IMR-90 (cell line): ENCODE data around the gene RNPEPL1. TPM values are rescaled to one million over a fixed set of nuclear protein-coding genes. Genes with fewer than 3 reads are reported as not detected.

Experiments used
- ATAC-seq: fragments of 200-7000 bp; cut with Tn5 transposase; 2 replicates; pipeline ENCODE4 v1.9.1; 2020; ENCODE audit warnings: low read depth, mild to moderate bottlenecking, moderate library complexity
- BruUV-seq: library from RNA; stranded (reverse); fragments of 400-500 nt; replicated peaks from 2 replicates; lab custom pipeline; 2021; lab: Mats Ljungman, UMichigan
- CTCF ChIA-PET: fragments of 300-600 bp; formaldehyde crosslinking; extraction: SDS; loops from one replicate; lab custom pipeline; 2021; ENCODE audit warnings: antibody characterized with exemption; lab: Yijun Ruan, JAX
- POLR2A ChIA-PET: fragments of 300-600 bp; sonication (Branson Sonifier 250); formaldehyde crosslinking; loops from one replicate; lab custom pipeline; 2022; ENCODE audit warnings: antibody characterized with exemption; ENCODE audit not compliant: unreplicated experiment; lab: Charles Lee
- DNase-seq: peaks from one replicate; pipeline ENCODE4 v3.0.0; 2013
- H2AFZ ChIP-seq: replicated peaks from 2 replicates; pipeline ENCODE3; 2013; ENCODE audit warnings: low read length, mild to moderate bottlenecking; ENCODE audit not compliant: poor library complexity
- H2AK5ac ChIP-seq: 2 replicates; pipeline ENCODE4 v1.6.1; 2013; ENCODE audit warnings: low read depth, low read length, inconsistent platforms
- H2AK9ac ChIP-seq: replicated peaks from 2 replicates; pipeline ENCODE3; 2013; ENCODE audit warnings: mild to moderate bottlenecking, low read depth, low read length, moderate library complexity; ENCODE audit not compliant: poor library complexity
- H2BK120ac ChIP-seq: 2 replicates; pipeline ENCODE4 v1.6.1; 2013; ENCODE audit warnings: low read depth, low read length, inconsistent platforms
- H2BK15ac ChIP-seq: 3 replicates; pipeline ENCODE4 v1.6.1; 2013; ENCODE audit warnings: low read depth, low read length, inconsistent platforms
- H2BK20ac ChIP-seq: 2 replicates; pipeline ENCODE4 v1.6.1; 2013; ENCODE audit warnings: low read depth, mild to moderate bottlenecking, inconsistent platforms, low read length, moderate library complexity
- H2BK5ac ChIP-seq: 2 replicates; pipeline ENCODE4 v1.6.1; 2013; ENCODE audit warnings: mild to moderate bottlenecking, low read depth, low read length, inconsistent platforms; ENCODE audit not compliant: poor library complexity, severe bottlenecking
- H3K14ac ChIP-seq: replicated peaks from 2 replicates; pipeline ENCODE4 v1.6.1; 2013; ENCODE audit warnings: low read depth, low read length, inconsistent platforms
- H3K18ac ChIP-seq: 2 replicates; pipeline ENCODE4 v1.6.1; 2013; ENCODE audit warnings: low read depth, low read length, control low read depth
- H3K23ac ChIP-seq: 2 replicates; pipeline ENCODE4 v1.6.1; 2013; ENCODE audit warnings: low read depth, low read length, inconsistent platforms
- H3K27ac ChIP-seq: 2 replicates; pipeline ENCODE4 v1.5.1; 2013; ENCODE audit warnings: mild to moderate bottlenecking, control low read depth, low read length; ENCODE audit not compliant: insufficient read depth
- H3K27me3 ChIP-seq: 2 replicates; pipeline ENCODE4 v1.6.1; 2013; ENCODE audit warnings: low read length; ENCODE audit not compliant: control insufficient read depth, insufficient read depth
- H3K36me3 ChIP-seq: 2 replicates; pipeline ENCODE4 v1.6.1; 2013; ENCODE audit warnings: low read length, mixed read lengths; ENCODE audit not compliant: control insufficient read depth, insufficient read depth
- H3K4ac ChIP-seq: 2 replicates; pipeline ENCODE4 v1.6.1; 2013; ENCODE audit warnings: low read depth, low read length, inconsistent platforms
- H3K4me1 ChIP-seq: 2 replicates; pipeline ENCODE4 v1.6.1; 2013; ENCODE audit warnings: low read length, mixed read lengths; ENCODE audit not compliant: control insufficient read depth, insufficient read depth
- H3K4me2 ChIP-seq: 2 replicates; pipeline ENCODE4 v1.6.1; 2013; ENCODE audit warnings: low read depth, mild to moderate bottlenecking, control low read depth, low read length, moderate library complexity
- H3K4me3 ChIP-seq: 2 replicates; pipeline ENCODE4 v1.5.1; 2013; ENCODE audit warnings: low read depth, mild to moderate bottlenecking, control low read depth, low read length, moderate library complexity; ENCODE audit not compliant: insufficient read depth
- H3K56ac ChIP-seq: 2 replicates; pipeline ENCODE4 v1.6.1; 2013; ENCODE audit warnings: low read length, inconsistent platforms; ENCODE audit not compliant: insufficient read depth; ENCODE audit errors: extremely low read depth
- H3K79me1 ChIP-seq, 2 experiments: 2 replicates each; pipeline ENCODE4 v1.6.1; 2013; ENCODE audit warnings: low read length in 2 of 2, inconsistent platforms in 1 of 2, low read depth in 1 of 2
- H3K9ac ChIP-seq: 2 replicates; pipeline ENCODE4 v1.6.1; 2013; ENCODE audit warnings: low read depth, low read length, control low read depth
- H3K9me1 ChIP-seq: 2 replicates; pipeline ENCODE4 v1.6.1; 2013; ENCODE audit warnings: low read length, inconsistent platforms; ENCODE audit not compliant: insufficient read depth
- H3K9me3 ChIP-seq: 2 replicates; pipeline ENCODE4 v1.6.1; 2013; ENCODE audit warnings: low read length; ENCODE audit not compliant: control insufficient read depth, insufficient read depth
- H4K20me1 ChIP-seq: 2 replicates; pipeline ENCODE4 v1.6.1; 2013; ENCODE audit warnings: low read length, inconsistent platforms; ENCODE audit not compliant: insufficient read depth
- H4K5ac ChIP-seq: 2 replicates; pipeline ENCODE4 v1.6.1; 2013; ENCODE audit warnings: mild to moderate bottlenecking, low read depth, low read length, control low read depth
- H4K8ac ChIP-seq, 2 experiments: 2 replicates each; pipeline ENCODE4 v1.6.1; 2013; ENCODE audit warnings: low read depth in 2 of 2, low read length in 2 of 2, control low read depth in 1 of 2, inconsistent platforms in 1 of 2
- H4K91ac ChIP-seq: 2 replicates; pipeline ENCODE4 v1.6.1; 2013; ENCODE audit warnings: low read depth, low read length, inconsistent platforms; ENCODE audit not compliant: insufficient read depth
- BHLHE40 ChIP-seq: fragments of 150-350 bp; IDR thresholded peaks from 2 replicates; pipeline ENCODE4 v1.6.1; 2016; ENCODE audit warnings: mild to moderate bottlenecking, low read depth, low read length
- CEBPB ChIP-seq: IDR thresholded peaks from 2 replicates; pipeline ENCODE4 v1.6.1; 2012; ENCODE audit warnings: low read depth, low read length, improper control_type of control experiment
- CHD1 ChIP-seq: IDR thresholded peaks from 2 replicates; pipeline ENCODE4 v1.6.1; 2012; ENCODE audit warnings: low read depth, low read length, improper control_type of control experiment
- CTCF ChIP-seq: conservative IDR thresholded peaks from 2 replicates; pipeline ENCODE4 v1.5.1; 2012; ENCODE audit warnings: mild to moderate bottlenecking, low read depth, low read length, improper control_type of control experiment
- ELK1 ChIP-seq: fragments of 150-350 bp; IDR thresholded peaks from 2 replicates; pipeline ENCODE4 v1.6.1; 2016; ENCODE audit warnings: low read depth, mild to moderate bottlenecking, low read length, moderate library complexity, borderline replicate concordance
- FOS ChIP-seq: fragments of 150-350 bp; IDR thresholded peaks from 2 replicates; pipeline ENCODE4 v1.6.1; 2016; ENCODE audit warnings: low read depth, low read length
- MAFK ChIP-seq: IDR thresholded peaks from 2 replicates; pipeline ENCODE4 v1.6.1; 2012; ENCODE audit warnings: low read depth, low read length, improper control_type of control experiment
- MAZ ChIP-seq: IDR thresholded peaks from 2 replicates; pipeline ENCODE4 v1.6.1; 2012; ENCODE audit warnings: low read depth, mild to moderate bottlenecking, low read length, improper control_type of control experiment, moderate library complexity, borderline replicate concordance
- MXI1 ChIP-seq: IDR thresholded peaks from 2 replicates; pipeline ENCODE4 v1.6.1; 2012; ENCODE audit warnings: low read depth, mild to moderate bottlenecking, low read length, moderate library complexity, borderline replicate concordance
- NFE2L2 ChIP-seq: fragments of 150-350 bp; IDR thresholded peaks from 2 replicates; pipeline ENCODE4 v1.6.1; 2016; ENCODE audit warnings: low read depth, mild to moderate bottlenecking, low read length
- POLR2A ChIP-seq: IDR thresholded peaks from 2 replicates; pipeline ENCODE4 v1.6.1; 2012; ENCODE audit warnings: mild to moderate bottlenecking, low read depth, low read length
- RAD21 ChIP-seq: IDR thresholded peaks from 2 replicates; pipeline ENCODE4 v1.6.1; 2012; ENCODE audit warnings: low read length, improper control_type of control experiment
- RCOR1 ChIP-seq: IDR thresholded peaks from 2 replicates; pipeline ENCODE4 v1.6.1; 2012; ENCODE audit warnings: mild to moderate bottlenecking, low read length, improper control_type of control experiment; ENCODE audit not compliant: insufficient replicate concordance
- RFX5 ChIP-seq: IDR thresholded peaks from 2 replicates; pipeline ENCODE4 v1.8.0; 2012; ENCODE audit warnings: low read depth, mild to moderate bottlenecking, low read length, moderate library complexity
- SMC3 ChIP-seq: fragments of 150-350 bp; IDR thresholded peaks from 2 replicates; pipeline ENCODE4 v1.6.1; 2016; ENCODE audit warnings: low read depth, mild to moderate bottlenecking, antibody characterized with exemption, low read length, moderate library complexity
- USF2 ChIP-seq: fragments of 150-350 bp; IDR thresholded peaks from 2 replicates; pipeline ENCODE4 v1.6.1; 2017; ENCODE audit warnings: mild to moderate bottlenecking, antibody characterized with exemption, low read length, low read depth
- WGBS, 2 experiments: methylation state at CpG; one replicate each; pipeline versions ENCODE4 v1.1.5 to v1.1.7; 2013; ENCODE audit warnings: missing lambda C conversion rate in 2 of 2; ENCODE audit not compliant: insufficient read length in 1 of 2; ENCODE audit errors: extremely low coverage in 2 of 2; 5-methylcytosine and 5-hydroxymethylcytosine counted together
- dilution Hi-C: fragments of 300-500 bp; cut with HindIII; formaldehyde crosslinking; loops from one replicate; pipeline ENCODE4 v1.14.3; 2018; ENCODE audit warnings: low sequenced_read_pairs; ENCODE audit not compliant: unreplicated experiment
- in situ Hi-C: fragments of 300-500 bp; cut with MboI; formaldehyde crosslinking; loops from 3 replicates; pipeline ENCODE4 v1.14.3; 2019; ENCODE audit warnings: low sequenced_read_pairs, inconsistent platforms, mixed read lengths
- intact Hi-C: fragments of 100-400 bp; cut with micrococcal nuclease; formaldehyde crosslinking; loops from 2 replicates; pipeline ENCODE4 v1.10.0; 2022
- polyA plus RNA-seq, 3 experiments: library from polyadenylated mRNA; depleted of rRNA; stranded (reverse); fragments of >200 nt; gene quantifications; 2 replicates each; pipeline ENCODE4 v1.2.3, GENCODE V29; 2012; ENCODE audit warnings: low replicate concordance in 1 of 3
- total RNA-seq: library from RNA; depleted of rRNA; stranded (reverse); fragments of >200 nt; gene quantifications from 2 replicates; pipeline ENCODE4 v1.2.3, GENCODE V29; 2012

Gene RNPEPL1
- total and polyA plus RNA-seq, 2 of the 4 experiments (the other 2 are of a cell fraction), result 3.8 to 18.7 TPM

GRCh38 chr2:240569523-240569997 is 1.3 kb downstream of the RNPEPL1 start:
- H3K4me3 ChIP-seq, result peak overlapping the region; percentile 58
- no peaks in the 10 kb centered on the region for H3K27me3 ChIP-seq
- H2AK9ac ChIP-seq, result peak overlapping the region; percentile 96
- H3K14ac ChIP-seq, result peak overlapping the region; percentile 79; the same call in 1 of the 2 replicates
- ChIA-PET CTCF (no interaction called here), POLR2A (no interaction called here)
- H3K27ac ChIP-seq, result no peak overlapping the region; the same call in 1 of the 2 replicates
- H3K79me1 ChIP-seq, result peaks cover 7 to 56% of the 10 kb centered on the region in 2 experiments; a peak in 3 of 4 replicates
- no peak overlapping the region for H2BK5ac ChIP-seq
- H3K4me1 ChIP-seq, result peaks cover 35% of the 10 kb centered on the region
- H2AFZ ChIP-seq, result peak overlapping the region; percentile 93
- BruUV-seq, result no TSS peak
- H3K23ac ChIP-seq, result peak overlapping the region; percentile 77; the same call in 1 of the 2 replicates
- in situ Hi-C loops (no loop called here), intact Hi-C loops (loop anchor here (5.0 to 10.0 kb wide), 2 partner anchors 337 to 425 kb away; partner anchors contain the start of gene SNED1), dilution Hi-C loops (no loop called here)
- no peak for DNase-seq
- H3K4ac ChIP-seq, result peak overlapping the region; percentile 69; the same call in 1 of the 2 replicates
- H4K20me1 ChIP-seq, result peaks cover 13% of the 10 kb centered on the region
- H4K91ac ChIP-seq, result no peak overlapping the region
- no peak overlapping the region for H2BK15ac ChIP-seq
- no peak for ATAC-seq
- no peak overlapping the region for H4K8ac ChIP-seq
- H3K9me3 ChIP-seq, result no peaks in the 10 kb centered on the region
- no peak overlapping the region for H4K5ac ChIP-seq
- H3K4me2 ChIP-seq, result peak overlapping the region; percentile 98
- H3K56ac ChIP-seq, result peak overlapping the region; percentile 0; the same call in 1 of the 2 replicates
- no peak overlapping the region for H2BK20ac ChIP-seq
- TF ChIP-seq RFX5 (no peak), CTCF (no peak), MAZ (no peak), ELK1 (no peak), BHLHE40 (no peak), RAD21 (no peak), CEBPB (no peak), NFE2L2 (no peak), MAFK (no peak), USF2 (no peak), RCOR1 (no peak), MXI1 (no peak), SMC3 (no peak), POLR2A (no peak), CHD1 (no peak), FOS (no peak)
- H3K18ac ChIP-seq, result no peak overlapping the region
- peak overlapping the region; percentile 77; the same call in 1 of the 2 replicates for H3K9ac ChIP-seq
- H2AK5ac ChIP-seq, result peak overlapping the region; percentile 43
- peaks cover 5% of the 10 kb centered on the region for H3K36me3 ChIP-seq
- WGBS, 2 experiments, result 80% methylated on average over 1 of the region's 9 CpGs; no CpG with 5 or more reads in 1 of the 2 experiments
- peaks cover 32% of the 10 kb centered on the region for H3K9me1 ChIP-seq
- H2BK120ac ChIP-seq, result no peak overlapping the region
